ENCODE measurements around the gene RHOD.

RHOD gene

DNA sequence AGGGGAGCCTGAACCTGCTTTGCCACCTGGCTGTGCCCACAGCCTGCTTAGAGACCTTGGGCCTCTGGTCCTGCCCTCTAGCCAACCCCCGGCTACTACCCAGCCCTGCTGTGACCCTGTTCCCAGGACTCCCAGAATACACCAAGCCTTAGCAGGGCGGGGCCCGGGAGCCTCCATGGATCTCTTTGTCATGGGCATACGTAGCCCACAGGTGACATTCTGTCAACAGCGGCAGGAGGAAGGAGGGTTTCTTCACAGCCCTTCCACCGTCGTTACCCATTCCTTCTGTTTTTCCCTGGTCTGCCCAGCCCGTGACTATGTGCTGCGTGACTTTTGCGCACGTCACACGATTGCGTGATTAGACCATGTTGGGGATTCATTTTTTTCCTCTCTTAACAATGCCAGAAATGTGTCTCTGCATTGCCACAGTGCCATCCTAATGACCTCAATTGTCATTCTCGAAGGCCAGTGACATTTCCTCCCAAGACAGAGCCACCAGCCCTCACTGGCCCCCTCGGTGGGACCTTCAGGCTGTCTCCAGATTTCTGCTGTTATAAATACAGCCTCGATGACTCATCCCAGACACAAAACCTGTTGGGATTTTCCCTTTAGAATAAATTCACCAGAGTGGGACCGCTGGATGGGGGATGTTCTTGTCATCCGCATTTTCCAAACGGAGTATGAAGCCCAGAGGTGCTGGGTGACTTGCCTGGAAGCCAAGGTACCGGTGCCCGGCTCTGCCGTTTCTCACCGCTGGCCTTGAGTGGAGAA is 24.7 kb upstream of the RHOD start:
- Histone ChIP-seq H3K4me1 (ENCODE audit: control insufficient read depth, insufficient read depth, low read length) (peaks cover 6% of the 10 kb centered on the region), H3K9me3 (ENCODE audit: control insufficient read depth, low read length) (no peaks in the 10 kb centered on the region), H3K27ac (ENCODE audit: insufficient read depth, low read depth, low read length, poor library complexity, severe bottlenecking) (no peak overlapping the region), H3K4me3 (ENCODE audit: insufficient read depth, low read depth, low read length) (no peak overlapping the region), H3K27me3 (ENCODE audit: control insufficient read depth, insufficient read depth, low read length, poor library complexity, severe bottlenecking) (no peaks in the 10 kb centered on the region), H3K36me3 (ENCODE audit: control insufficient read depth, insufficient read depth, low read length) (no peaks in the 10 kb centered on the region)
- 82 to 84% methylated on average over 23 of the region's 23 CpGs for WGBS, 2 experiments

DNA sequence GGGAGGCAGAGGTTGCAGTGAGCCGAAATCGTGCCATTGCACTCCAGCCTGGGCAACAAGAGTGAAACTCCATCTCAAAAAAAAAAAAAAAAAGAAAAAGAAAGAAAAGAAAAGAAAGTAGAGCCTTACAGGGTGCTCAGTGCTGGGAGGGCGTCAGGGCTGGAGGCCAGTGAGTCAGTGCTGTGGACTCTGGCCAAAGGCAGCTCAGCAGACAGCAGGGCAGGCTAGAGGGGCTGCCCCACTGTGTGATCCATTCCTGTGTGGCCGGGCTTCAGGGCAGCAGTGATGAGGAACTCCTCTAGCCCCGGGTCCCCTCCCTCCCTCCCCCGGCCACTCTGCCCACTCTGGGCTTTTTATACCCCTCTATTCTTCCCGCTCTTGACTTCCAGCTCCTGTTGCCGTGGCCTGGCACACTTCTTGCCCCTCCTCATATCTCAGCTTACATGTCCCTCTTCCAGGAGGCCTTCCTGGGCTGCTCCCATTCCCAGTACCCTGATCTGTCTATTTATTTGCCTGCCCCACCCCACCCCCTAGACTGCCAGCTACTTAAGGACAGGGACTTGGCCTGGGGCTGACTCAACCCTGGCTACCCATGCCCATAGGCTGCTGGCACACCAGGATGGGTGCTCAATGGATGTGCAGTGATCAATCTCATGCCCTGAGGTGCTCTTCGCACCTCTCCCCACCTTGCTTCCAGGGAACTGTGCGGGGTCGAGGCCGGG is 23.7 kb upstream of the RHOD start:
- H3K4me3 ChIP-seq (ENCODE audit: insufficient read depth, low read depth, low read length), result no peak overlapping the region
- no peaks in the 10 kb centered on the region for H3K27me3 ChIP-seq (ENCODE audit: control insufficient read depth, insufficient read depth, low read length, poor library complexity, severe bottlenecking)
- H3K4me1 ChIP-seq (ENCODE audit: control insufficient read depth, insufficient read depth, low read length), result peaks cover 4% of the 10 kb centered on the region
- H3K9me3 ChIP-seq (ENCODE audit: control insufficient read depth, low read length), result no peaks in the 10 kb centered on the region
- no peak overlapping the region for H3K27ac ChIP-seq (ENCODE audit: insufficient read depth, low read depth, low read length, poor library complexity, severe bottlenecking)
- no peaks in the 10 kb centered on the region for H3K36me3 ChIP-seq (ENCODE audit: control insufficient read depth, insufficient read depth, low read length)
- 90% methylated on average over 12 of the region's 12 CpGs for whole genome bisulfite sequencing, 2 experiments

DNA sequence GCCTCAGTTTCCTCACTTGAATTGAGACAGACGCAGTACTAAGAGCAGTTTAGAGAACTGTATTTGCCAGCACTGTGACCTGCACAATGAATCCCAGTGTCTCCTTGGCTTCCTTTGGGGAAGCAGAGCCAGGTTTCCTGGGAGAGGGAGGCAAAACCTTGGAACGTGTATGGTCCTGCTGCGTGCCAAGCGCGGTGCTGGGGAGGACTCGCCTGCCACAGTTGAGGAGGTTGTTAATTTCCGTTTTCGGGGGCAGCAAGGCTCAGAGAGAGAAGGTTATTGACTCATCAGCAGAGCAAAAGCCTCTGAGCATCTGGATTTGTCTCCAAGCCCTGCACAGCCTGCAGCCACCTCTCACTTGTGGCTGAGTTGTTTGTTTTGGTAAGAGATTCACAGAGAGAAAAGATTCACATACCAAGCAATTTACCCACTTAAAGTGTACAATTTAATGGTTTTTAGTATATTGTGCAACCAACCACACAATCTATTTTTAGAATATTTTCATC is 22.9 kb upstream of the RHOD start:
- 92 to 93% methylated on average over 8 of the region's 8 CpGs for WGBS, 2 experiments

DNA sequence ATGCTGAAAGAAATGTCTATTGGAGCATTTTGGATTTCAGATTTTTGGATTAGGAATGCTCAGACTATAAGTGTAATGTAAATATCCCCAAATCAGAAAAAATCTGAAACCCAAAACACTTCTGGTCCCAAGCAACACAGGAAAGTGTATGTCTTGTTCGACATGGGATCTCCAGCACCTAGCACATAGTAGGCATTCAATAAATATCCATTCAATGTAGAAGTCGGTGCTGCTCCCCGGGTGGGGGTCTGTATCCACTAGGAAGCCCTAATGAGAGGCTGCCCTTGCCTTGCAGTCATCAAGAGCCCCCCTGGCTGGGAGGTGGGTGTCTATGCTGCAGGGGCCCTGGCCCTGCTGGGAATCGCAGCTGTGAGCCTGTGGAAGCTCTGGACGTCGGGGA is 22.3 kb upstream of the RHOD start:
- Histone ChIP-seq H3K4me3 (ENCODE audit: insufficient read depth, low read depth, low read length) (no peak overlapping the region), H3K4me1 (ENCODE audit: control insufficient read depth, insufficient read depth, low read length) (no peaks in the 10 kb centered on the region), H3K27ac (ENCODE audit: insufficient read depth, low read depth, low read length, poor library complexity, severe bottlenecking) (no peak overlapping the region), H3K36me3 (ENCODE audit: control insufficient read depth, insufficient read depth, low read length) (no peaks in the 10 kb centered on the region), H3K9me3 (ENCODE audit: control insufficient read depth, low read length) (no peaks in the 10 kb centered on the region), H3K27me3 (ENCODE audit: control insufficient read depth, insufficient read depth, low read length, poor library complexity, severe bottlenecking) (no peaks in the 10 kb centered on the region)
- 82 to 91% methylated on average over 6 of the region's 6 CpGs for WGBS, 2 experiments

More for the DNA sequence above, 22.9 kb upstream of the RHOD start:
- Histone ChIP-seq H3K36me3 (ENCODE audit: control insufficient read depth, insufficient read depth, low read length) (no peaks in the 10 kb centered on the region), H3K9me3 (ENCODE audit: control insufficient read depth, low read length) (no peaks in the 10 kb centered on the region), H3K27me3 (ENCODE audit: control insufficient read depth, insufficient read depth, low read length, poor library complexity, severe bottlenecking) (no peaks in the 10 kb centered on the region), H3K4me3 (ENCODE audit: insufficient read depth, low read depth, low read length) (no peak overlapping the region), H3K4me1 (ENCODE audit: control insufficient read depth, insufficient read depth, low read length) (no peaks in the 10 kb centered on the region), H3K27ac (ENCODE audit: insufficient read depth, low read depth, low read length, poor library complexity, severe bottlenecking) (no peak overlapping the region)

DNA sequence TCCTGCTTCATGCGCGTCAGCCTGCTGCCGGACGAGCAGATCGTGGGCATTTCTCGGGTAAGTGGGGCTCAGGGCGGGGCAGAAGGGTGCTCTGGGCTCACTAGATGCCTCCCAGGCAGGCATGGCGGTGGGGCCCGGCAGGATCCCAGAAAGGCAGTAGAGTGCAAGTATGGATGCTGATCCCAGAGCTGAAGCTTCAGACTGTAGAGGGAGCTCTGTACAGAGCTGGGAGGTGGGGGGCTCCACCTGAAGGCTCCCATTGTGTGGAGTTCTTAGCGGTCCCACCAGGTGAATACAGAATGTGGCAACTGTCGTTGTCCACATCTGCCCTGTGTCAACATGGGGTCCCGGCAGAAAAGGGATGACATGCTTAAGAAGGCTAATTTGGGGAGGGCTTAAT is 16.5 kb upstream of the RHOD start:
- no peaks in the 10 kb centered on the region for H3K4me1 ChIP-seq (ENCODE audit: control insufficient read depth, insufficient read depth, low read length)
- no peak overlapping the region for H3K4me3 ChIP-seq (ENCODE audit: insufficient read depth, low read depth, low read length)
- no peaks in the 10 kb centered on the region for H3K9me3 ChIP-seq (ENCODE audit: control insufficient read depth, low read length)
- no peaks in the 10 kb centered on the region for H3K27me3 ChIP-seq (ENCODE audit: control insufficient read depth, insufficient read depth, low read length, poor library complexity, severe bottlenecking)
- H3K36me3 ChIP-seq (ENCODE audit: control insufficient read depth, insufficient read depth, low read length), result no peaks in the 10 kb centered on the region
- 88 to 90% methylated on average over 12 of the region's 12 CpGs for WGBS, 2 experiments
- no peak overlapping the region for H3K27ac ChIP-seq (ENCODE audit: insufficient read depth, low read depth, low read length, poor library complexity, severe bottlenecking)

DNA sequence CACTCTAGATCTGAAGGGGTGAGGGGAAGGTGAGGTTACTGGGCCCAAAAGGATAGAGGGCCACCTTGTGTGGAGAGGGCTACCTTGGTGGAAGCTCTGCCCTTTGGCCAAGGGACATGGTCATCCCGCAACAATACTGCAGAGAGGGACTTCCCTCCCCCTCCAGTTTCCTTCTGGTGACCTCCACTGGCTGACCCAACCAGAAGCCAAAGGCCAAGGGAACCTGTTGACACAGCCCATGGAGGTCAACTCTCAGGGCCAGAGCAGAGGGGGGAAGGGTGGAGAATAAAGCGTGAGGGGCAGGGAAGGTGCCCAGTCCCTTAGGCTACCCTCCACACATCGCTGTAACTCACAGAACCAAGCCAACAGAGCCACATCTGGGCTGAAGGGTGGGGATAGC is 15.0 kb upstream of the RHOD start:
- no peaks in the 10 kb centered on the region for H3K36me3 ChIP-seq (ENCODE audit: control insufficient read depth, insufficient read depth, low read length)
- H3K4me3 ChIP-seq (ENCODE audit: insufficient read depth, low read depth, low read length), result no peak overlapping the region
- no peaks in the 10 kb centered on the region for H3K4me1 ChIP-seq (ENCODE audit: control insufficient read depth, insufficient read depth, low read length)
- WGBS, 2 experiments, result 90 to 95% methylated on average over 3 of the region's 3 CpGs
- H3K9me3 ChIP-seq (ENCODE audit: control insufficient read depth, low read length), result no peaks in the 10 kb centered on the region
- H3K27me3 ChIP-seq (ENCODE audit: control insufficient read depth, insufficient read depth, low read length, poor library complexity, severe bottlenecking), result no peaks in the 10 kb centered on the region
- H3K27ac ChIP-seq (ENCODE audit: insufficient read depth, low read depth, low read length, poor library complexity, severe bottlenecking), result no peak overlapping the region

DNA sequence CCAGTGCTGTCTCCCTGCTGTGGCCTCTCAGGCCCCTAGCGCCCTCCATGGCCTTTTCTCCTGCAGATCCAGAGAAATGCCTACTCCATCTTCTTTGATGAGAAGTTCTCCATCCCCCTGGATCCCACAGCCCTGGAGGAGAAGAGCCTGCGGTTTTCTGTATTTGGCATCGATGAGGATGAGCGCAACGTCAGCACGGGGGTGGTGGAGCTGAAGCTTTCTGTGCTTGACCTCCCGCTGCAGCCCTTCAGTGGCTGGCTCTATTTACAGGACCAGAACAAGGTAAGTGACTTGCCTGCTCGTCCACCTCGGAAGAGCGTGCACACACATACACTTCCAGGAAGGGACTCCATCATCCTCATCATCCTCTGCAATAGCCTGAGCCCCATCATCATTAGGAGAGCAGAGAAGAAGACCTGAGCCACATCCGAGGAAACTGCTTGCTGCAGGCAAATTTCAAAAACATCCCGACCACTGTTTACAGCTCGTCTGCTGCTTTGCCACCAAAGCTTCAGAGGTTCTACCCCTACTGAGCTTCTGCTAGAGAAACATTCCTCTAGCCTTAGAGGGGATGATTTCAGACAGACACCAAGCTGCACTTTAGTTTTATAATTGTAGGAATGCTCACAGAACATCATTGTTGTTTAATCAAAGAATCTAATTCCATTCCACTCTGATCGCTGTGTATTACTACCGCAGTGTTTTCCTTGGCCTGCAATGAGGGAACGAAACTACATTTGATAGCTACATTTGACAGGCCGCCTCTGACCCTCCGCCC is 12.9 kb upstream of the RHOD start:
- no peak overlapping the region for H3K27ac ChIP-seq (ENCODE audit: insufficient read depth, low read depth, low read length, poor library complexity, severe bottlenecking)
- no peaks in the 10 kb centered on the region for H3K4me1 ChIP-seq (ENCODE audit: control insufficient read depth, insufficient read depth, low read length)
- no peaks in the 10 kb centered on the region for H3K27me3 ChIP-seq (ENCODE audit: control insufficient read depth, insufficient read depth, low read length, poor library complexity, severe bottlenecking)
- H3K4me3 ChIP-seq (ENCODE audit: insufficient read depth, low read depth, low read length), result no peak overlapping the region
- H3K36me3 ChIP-seq (ENCODE audit: control insufficient read depth, insufficient read depth, low read length), result no peaks in the 10 kb centered on the region
- H3K9me3 ChIP-seq (ENCODE audit: control insufficient read depth, low read length), result no peaks in the 10 kb centered on the region
- WGBS, 2 experiments, result 90 to 91% methylated on average over 18 of the region's 18 CpGs

DNA sequence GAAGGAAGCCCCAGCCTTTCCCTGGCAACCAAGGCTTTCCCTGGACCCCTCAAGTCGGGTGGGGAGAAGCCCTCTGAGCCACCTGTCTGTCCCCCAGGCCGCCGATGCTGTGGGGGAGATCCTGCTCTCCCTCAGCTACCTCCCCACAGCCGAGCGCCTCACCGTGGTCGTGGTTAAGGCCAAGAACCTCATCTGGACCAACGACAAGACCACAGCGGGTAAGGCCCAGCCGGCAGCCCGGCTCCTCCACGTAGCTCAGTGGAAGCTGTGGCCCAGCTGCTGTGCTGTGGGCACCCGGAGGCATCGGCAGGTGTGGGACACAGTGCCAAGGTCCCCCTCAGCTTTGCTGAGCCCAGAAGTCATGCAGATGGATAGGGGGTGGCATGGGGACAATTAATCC is 12.2 kb upstream of the RHOD start:
- Histone ChIP-seq H3K27me3 (ENCODE audit: control insufficient read depth, insufficient read depth, low read length, poor library complexity, severe bottlenecking) (no peaks in the 10 kb centered on the region), H3K27ac (ENCODE audit: insufficient read depth, low read depth, low read length, poor library complexity, severe bottlenecking) (no peak overlapping the region), H3K36me3 (ENCODE audit: control insufficient read depth, insufficient read depth, low read length) (no peaks in the 10 kb centered on the region), H3K4me3 (ENCODE audit: insufficient read depth, low read depth, low read length) (no peak overlapping the region), H3K9me3 (ENCODE audit: control insufficient read depth, low read length) (no peaks in the 10 kb centered on the region), H3K4me1 (ENCODE audit: control insufficient read depth, insufficient read depth, low read length) (no peaks in the 10 kb centered on the region)
- 91 to 92% methylated on average over 14 of the region's 14 CpGs for WGBS, 2 experiments

DNA sequence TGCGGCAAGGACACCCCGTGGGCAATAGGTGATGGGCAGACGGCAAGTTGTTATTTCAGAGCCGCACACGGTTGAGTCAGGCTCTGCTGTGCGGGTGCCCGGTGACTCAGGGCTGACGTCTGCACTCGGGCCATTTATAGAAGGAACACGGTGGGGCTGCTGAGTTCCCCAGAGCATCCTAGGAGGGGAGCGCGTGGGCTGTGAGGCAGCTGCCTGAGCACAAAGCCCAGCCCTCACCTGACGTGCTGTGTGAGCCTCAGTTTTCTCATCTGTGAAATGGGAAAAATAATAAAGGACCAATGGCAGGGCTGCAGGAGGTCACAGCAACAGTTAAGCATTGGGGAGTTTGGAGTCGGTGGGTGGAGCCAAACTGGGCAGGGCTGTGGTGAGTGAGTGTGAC is 11.3 kb upstream of the RHOD start:
- no peaks in the 10 kb centered on the region for H3K27me3 ChIP-seq (ENCODE audit: control insufficient read depth, insufficient read depth, low read length, poor library complexity, severe bottlenecking)
- H3K4me1 ChIP-seq (ENCODE audit: control insufficient read depth, insufficient read depth, low read length), result no peaks in the 10 kb centered on the region
- H3K36me3 ChIP-seq (ENCODE audit: control insufficient read depth, insufficient read depth, low read length), result no peaks in the 10 kb centered on the region
- no peak overlapping the region for H3K4me3 ChIP-seq (ENCODE audit: insufficient read depth, low read depth, low read length)
- no peak overlapping the region for H3K27ac ChIP-seq (ENCODE audit: insufficient read depth, low read depth, low read length, poor library complexity, severe bottlenecking)
- no peaks in the 10 kb centered on the region for H3K9me3 ChIP-seq (ENCODE audit: control insufficient read depth, low read length)
- 90 to 91% methylated on average over 14 of the region's 14 CpGs for WGBS, 2 experiments

Measured in ectodermal cell (in vitro differentiated cells).